Pancreas (tissue), 10 donors: ENCODE data around the gene SYNPR. TPM values are rescaled to one million over a fixed set of nuclear protein-coding genes. Genes with fewer than 3 reads are reported as not detected.

Experiments used
- ATAC-seq, 4 donors: fragments of 200-7000 bp; cut with Tn5 transposase; one replicate each; pipeline versions ENCODE4 v1.8.0 to v1.9.1; 2020; ENCODE audit warnings: mild to moderate bottlenecking in 4 of 4, moderate library complexity in 4 of 4
- DNase-seq, 6 donors: peaks; one replicate each; pipeline ENCODE4 v3.0.0-alpha.2; 2020
- FAIRE-seq: peaks from 2 replicates; lab custom pipeline; 2012; peaks lifted over from hg19 to GRCh38; lab: Jason Lieb, UNC
- H3K27ac ChIP-seq, 4 donors: fragments of 200-600 bp; sonication (generic); 1 replicate in 3 of 4; 2 replicates in 1 of 4; pipeline versions ENCODE4 v1.5.0 to v1.8.0; 2020
- H3K27me3 ChIP-seq, 4 donors: fragments of 200-600 bp; one replicate each; pipeline ENCODE4 v1.8.0; 2021
- H3K36me3 ChIP-seq, 3 donors: fragments of 200-600 bp; sonication (generic) in 1 of 3; one replicate each; pipeline versions ENCODE4 v1.5.0 to v1.8.0; 2020 to 2021
- H3K4me1 ChIP-seq, 3 donors: fragments of 200-600 bp; one replicate each; pipeline ENCODE4 v1.8.0; 2021
- H3K4me3 ChIP-seq, 4 donors: fragments of 200-600 bp; sonication (generic) in 2 of 4; one replicate each; pipeline versions ENCODE4 v1.5.0 to v1.8.0; 2020 to 2021
- H3K9me3 ChIP-seq, 4 donors: fragments of 200-600 bp; one replicate each; pipeline ENCODE4 v1.8.0; 2021
- WGBS, 2 donors: extraction: QIAGEN DNeasy Blood & Tissue Kit; methylation state at CpG; one replicate each; pipeline ENCODE4 v1.1.7; 2013; 5-methylcytosine and 5-hydroxymethylcytosine counted together
- intact Hi-C, 3 donors: fragments of 100-400 bp; cut with DNase I; formaldehyde crosslinking; loops; one replicate each; pipeline versions ENCODE4 v1.11.1 to v1.14.2; 2022
- polyA plus RNA-seq, 2 donors: library from polyadenylated mRNA; stranded (reverse); fragments of 200-250 nt; gene quantifications; one replicate each; pipeline ENCODE4 v1.2.3, GENCODE V29; 2013
- total RNA-seq, 6 donors: library from RNA; stranded (reverse); fragmentation: NEBNext Ultra II Directional in 4 of 6; extraction: Animal tissue kit (Norgen Biotek cat#: 25700) in 4 of 6; gene quantifications; one replicate each; pipeline versions ENCODE4 v1.2.1 to v1.2.4, GENCODE V29; 2021 to 2023
- TF ChIP-seq, protein P1 (sequence below), 4 donors: fragments of 200-600 bp; sonication (generic) in 3 of 4; IDR thresholded peaks; one replicate each; pipeline versions ENCODE4 v1.5.0 to v1.8.0; 2021; ENCODE audit warnings: antibody characterized with exemption in 4 of 4
- donor health status: healthy with polysubstance abuse.
- donor health status: DM: no; HTN: no; CAD: no; lungs with moderate emphysema.
- donor health status: DM: no; HTN: no; CAD: no.
- donor health status: control.
- donor health status: control.
- donor health status: Bipolar disorder and iron deficiency.
- donor health status: DM: yes; HTN: yes; CAD: no.
- donor health status: DM: no; HTN: no; CAD: no.
- donor health status: DM: no; HTN: no; CAD: no.
- donor health status: DM: yes; HTN: yes; CAD: no.

SYNPR gene
- total and polyA plus RNA-seq, 8 donors, result 0.31 to 1.4 TPM; not detected in 6

DNA sequence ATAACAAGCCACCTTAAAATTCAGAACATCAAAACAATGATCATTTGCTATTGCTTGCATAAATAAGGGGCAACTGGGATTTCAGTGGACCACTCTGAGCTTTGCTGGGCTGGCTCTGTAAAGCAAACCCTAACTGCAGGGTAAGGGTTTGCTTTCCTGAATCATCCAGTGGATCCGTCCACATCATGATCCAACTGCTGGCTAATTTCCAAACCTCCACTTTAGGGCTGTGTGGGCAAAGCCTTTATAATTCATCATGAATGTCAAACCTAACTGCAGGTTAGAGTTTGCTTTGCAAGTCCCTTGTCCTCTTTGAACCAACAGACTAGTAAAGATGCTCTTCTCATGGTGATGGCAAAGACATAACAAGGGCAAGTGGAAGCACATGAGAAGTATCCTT, 76.1 kb downstream of the SYNPR start:
- intact Hi-C loops, result loop anchor here in 1 of 3 donors (10.0 kb wide), 1 partner anchor 461 kb away; the partner anchor contains the start of gene C3orf49
- no peaks in the 10 kb centered on the region for H3K27me3 ChIP-seq
- ATAC-seq (no peak), DNase-seq (no peak), FAIRE-seq (no peak)
- no peaks in the 10 kb centered on the region for H3K36me3 ChIP-seq
- H3K9me3 ChIP-seq, result no peaks in the 10 kb centered on the region
- no peaks in the 10 kb centered on the region for H3K4me1 ChIP-seq
- TF ChIP-seq, protein P1, sequence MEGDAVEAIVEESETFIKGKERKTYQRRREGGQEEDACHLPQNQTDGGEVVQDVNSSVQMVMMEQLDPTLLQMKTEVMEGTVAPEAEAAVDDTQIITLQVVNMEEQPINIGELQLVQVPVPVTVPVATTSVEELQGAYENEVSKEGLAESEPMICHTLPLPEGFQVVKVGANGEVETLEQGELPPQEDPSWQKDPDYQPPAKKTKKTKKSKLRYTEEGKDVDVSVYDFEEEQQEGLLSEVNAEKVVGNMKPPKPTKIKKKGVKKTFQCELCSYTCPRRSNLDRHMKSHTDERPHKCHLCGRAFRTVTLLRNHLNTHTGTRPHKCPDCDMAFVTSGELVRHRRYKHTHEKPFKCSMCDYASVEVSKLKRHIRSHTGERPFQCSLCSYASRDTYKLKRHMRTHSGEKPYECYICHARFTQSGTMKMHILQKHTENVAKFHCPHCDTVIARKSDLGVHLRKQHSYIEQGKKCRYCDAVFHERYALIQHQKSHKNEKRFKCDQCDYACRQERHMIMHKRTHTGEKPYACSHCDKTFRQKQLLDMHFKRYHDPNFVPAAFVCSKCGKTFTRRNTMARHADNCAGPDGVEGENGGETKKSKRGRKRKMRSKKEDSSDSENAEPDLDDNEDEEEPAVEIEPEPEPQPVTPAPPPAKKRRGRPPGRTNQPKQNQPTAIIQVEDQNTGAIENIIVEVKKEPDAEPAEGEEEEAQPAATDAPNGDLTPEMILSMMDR (IDR thresholded peaks at IDR 0.05), result no peak
- WGBS, 2 donors, result 55 to 73% methylated on average over 1 of the region's 1 CpG
- H3K27ac ChIP-seq, result no peak overlapping the region
- no peak overlapping the region for H3K4me3 ChIP-seq

GRCh38 chr3:63355809-63356208, 77.7 kb downstream of the SYNPR start:
- no peaks in the 10 kb centered on the region for H3K27me3 ChIP-seq
- TF ChIP-seq, protein P1 (IDR thresholded peaks at IDR 0.05), result no peak
- WGBS, 2 donors, result 64 to 76% methylated on average over 2 of the region's 2 CpGs
- ATAC-seq, result no peak
- no peaks in the 10 kb centered on the region for H3K36me3 ChIP-seq
- intact Hi-C loops, result loop anchor here in 1 of 3 donors (10.0 kb wide), 1 partner anchor 459 kb away; the partner anchor contains the start of gene C3orf49
- no peak for FAIRE-seq
- H3K9me3 ChIP-seq, result no peaks in the 10 kb centered on the region
- DNase-seq, result no peak
- no peak overlapping the region for H3K4me3 ChIP-seq
- no peak overlapping the region for H3K27ac ChIP-seq
- no peaks in the 10 kb centered on the region for H3K4me1 ChIP-seq

- 30 to 37% methylated on average over 1 of the region's 1 CpG for WGBS, 2 donors
- TF ChIP-seq, protein P1 (IDR thresholded peaks at IDR 0.05), result no peak
- H3K27ac ChIP-seq, result no peak overlapping the region
- DNase-seq (no peak), FAIRE-seq (no peak), ATAC-seq (peak in 1 of 4 donors; percentile 41)
- H3K27me3 ChIP-seq, result no peaks in the 10 kb centered on the region
- intact Hi-C loops, result no loop called here
- no peaks in the 10 kb centered on the region for H3K4me1 ChIP-seq
- H3K4me3 ChIP-seq, result no peak overlapping the region
- no peaks in the 10 kb centered on the region for H3K36me3 ChIP-seq
- H3K9me3 ChIP-seq, result no peaks in the 10 kb centered on the region
Measured at GRCh38 chr3:63364495-63364894, 86.4 kb downstream of the SYNPR start.

DNA sequence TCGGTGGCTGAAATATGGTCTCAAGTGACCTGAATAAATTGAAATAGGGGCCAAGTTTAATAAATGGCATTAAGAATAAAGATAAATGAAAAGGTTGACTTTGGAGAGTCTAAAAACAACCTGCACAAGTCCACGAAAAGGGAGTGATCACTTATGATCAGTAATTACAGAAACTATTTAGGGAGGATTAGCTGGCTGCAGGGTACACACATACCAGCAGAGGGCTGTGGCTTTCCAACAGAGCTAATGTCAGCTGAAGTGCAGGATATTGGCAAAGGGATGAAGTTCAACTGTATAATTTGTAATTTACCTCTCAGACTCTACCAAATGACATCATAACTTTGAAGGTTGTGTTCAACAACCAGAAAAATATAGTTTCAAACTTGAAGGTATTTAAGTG, 86.8 kb downstream of the SYNPR start:
- FAIRE-seq (no peak), ATAC-seq (peak in 1 of 4 donors; percentile 43), DNase-seq (no peak)
- Histone ChIP-seq H3K4me1 (no peaks in the 10 kb centered on the region), H3K36me3 (no peaks in the 10 kb centered on the region), H3K9me3 (no peaks in the 10 kb centered on the region), H3K27ac (no peak overlapping the region), H3K4me3 (no peak overlapping the region), H3K27me3 (no peaks in the 10 kb centered on the region)
- TF ChIP-seq, protein P1 (IDR thresholded peaks at IDR 0.05), result no peak
- intact Hi-C loops, result no loop called here
- 60 to 67% methylated on average over 2 of the region's 2 CpGs for WGBS, 2 donors

DNA sequence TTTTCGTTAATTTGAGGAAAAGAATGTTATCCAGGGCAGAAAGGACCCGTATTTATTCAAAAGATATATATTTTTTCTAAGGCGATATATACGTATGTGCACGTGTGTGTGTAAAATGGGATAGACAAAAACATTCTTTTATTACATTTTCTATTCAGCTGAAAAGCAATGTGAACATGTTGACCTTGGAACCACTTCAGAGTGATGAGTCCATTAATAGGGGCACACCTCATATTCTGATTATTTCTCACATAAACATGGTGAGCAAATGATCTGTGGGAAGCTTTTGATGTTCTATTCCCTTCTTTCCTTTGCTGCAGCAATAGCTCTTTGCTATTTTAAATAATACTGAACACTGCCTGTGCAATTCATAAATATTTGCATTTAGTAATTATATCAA, 87.6 kb downstream of the SYNPR start:
- TF ChIP-seq, protein P1 (IDR thresholded peaks at IDR 0.05), result no peak
- Histone ChIP-seq H3K4me3 (no peak overlapping the region), H3K27me3 (no peaks in the 10 kb centered on the region), H3K36me3 (no peaks in the 10 kb centered on the region), H3K27ac (no peak overlapping the region), H3K9me3 (no peaks in the 10 kb centered on the region), H3K4me1 (no peaks in the 10 kb centered on the region)
- intact Hi-C loops, result no loop called here
- DNase-seq, result no peak
- 79 to 86% methylated on average over 5 of the region's 5 CpGs for WGBS, 2 donors
- ATAC-seq, result no peak
- no peak for FAIRE-seq
